SJSA1 (cell line): ENCODE measurements around the gene ATG16L2. TPM values are rescaled to one million over a fixed set of nuclear protein-coding genes. Genes with fewer than 3 reads are reported as not detected.

Experiments
- DNase-seq, 2 experiments: peaks; one replicate each; pipeline ENCODE4 v3.0.0-alpha.2; 2015 to 2020; ENCODE audit warnings: low spot score in 2 of 2, low read depth in 1 of 2
- H3K27ac ChIP-seq: fragments of 250-450 bp; sonication (Bioruptor Pico); 2 replicates; pipeline ENCODE4 v1.5.1; 2020; ENCODE audit warnings: mild to moderate bottlenecking, moderate library complexity
- H3K27me3 ChIP-seq: fragments of 250-450 bp; sonication (Bioruptor Pico); replicated peaks from 2 replicates; pipeline ENCODE4 v1.5.1; 2020; ENCODE audit warnings: mild to moderate bottlenecking, moderate library complexity
- H3K36me3 ChIP-seq: fragments of 250-450 bp; sonication (Bioruptor Pico); 2 replicates; pipeline ENCODE4 v1.5.1; 2020; ENCODE audit warnings: mild to moderate bottlenecking
- H3K4me1 ChIP-seq: fragments of 250-450 bp; sonication (Bioruptor Pico); replicated peaks from 2 replicates; pipeline ENCODE4 v1.6.1; 2021; ENCODE audit warnings: mild to moderate bottlenecking
- H3K4me3 ChIP-seq: fragments of 250-450 bp; sonication (Bioruptor Pico); 2 replicates; pipeline ENCODE4 v1.5.1; 2020; ENCODE audit warnings: mild to moderate bottlenecking
- H3K9me3 ChIP-seq: fragments of 250-450 bp; sonication (Bioruptor Pico); replicated peaks from 2 replicates; pipeline ENCODE4 v1.5.1; 2020; ENCODE audit warnings: mild to moderate bottlenecking
- total RNA-seq: library from RNA; depleted of rRNA; stranded (reverse); fragments of >200 nt; shearing (Covaris generic); gene quantifications from 2 replicates; pipeline ENCODE4 v1.2.3, GENCODE V29; 2014; rRNA removed

Gene ATG16L2
- total RNA-seq: 3.2 and 7.8 TPM in 2 replicates

- H3K27me3 ChIP-seq: no peaks in the 10 kb centered on the region
- H3K9me3 ChIP-seq: no peaks in the 10 kb centered on the region
- H3K27ac ChIP-seq: peak within 1 kb of the TSS; percentile 100
- peaks cover 24% of the 10 kb centered on the region for H3K4me1 ChIP-seq
- no peaks in the 10 kb centered on the region; the same call in 1 of the 2 replicates for H3K36me3 ChIP-seq
- peak within 1 kb of the TSS; percentile 69 for H3K4me3 ChIP-seq
- DNase-seq: peak; percentile 73 to 93
Measured at GRCh38 chr11:72814286-72815109, at the start of gene ATG16L2. TSS of gene ATG16L2 (plus strand) at chr11:72814411. CDS start at chr11:72814446, 35 bp downstream.

- peaks cover under 1% of the 10 kb centered on the region for H3K4me1 ChIP-seq
- DNase-seq: no peak
- no peaks in the 10 kb centered on the region for H3K9me3 ChIP-seq
- H3K4me3 ChIP-seq: no peak overlapping the region
- H3K27me3 ChIP-seq: no peaks in the 10 kb centered on the region
- no peaks in the 10 kb centered on the region for H3K36me3 ChIP-seq
- no peak overlapping the region for H3K27ac ChIP-seq
Measured at GRCh38 chr11:72764503-72764902, 49.7 kb upstream of the ATG16L2 start.

GRCh38 chr11:72766152-72766902 lies 47.9 kb upstream of the ATG16L2 start:
- DNase-seq: no peak
- Histone ChIP-seq H3K4me1 (no peaks in the 10 kb centered on the region), H3K27me3 (no peaks in the 10 kb centered on the region), H3K36me3 (no peaks in the 10 kb centered on the region), H3K4me3 (no peak overlapping the region), H3K9me3 (no peaks in the 10 kb centered on the region), H3K27ac (no peak overlapping the region)

GRCh38 chr11:72767203-72768062 lies 46.8 kb upstream of the ATG16L2 start:
- Histone ChIP-seq H3K4me3 (no peak overlapping the region), H3K36me3 (no peaks in the 10 kb centered on the region), H3K27me3 (no peaks in the 10 kb centered on the region), H3K9me3 (no peaks in the 10 kb centered on the region), H3K4me1 (no peaks in the 10 kb centered on the region), H3K27ac (no peak overlapping the region)
- DNase-seq: no peak

- Histone ChIP-seq H3K27ac (no peak overlapping the region), H3K9me3 (no peaks in the 10 kb centered on the region), H3K4me1 (no peaks in the 10 kb centered on the region; the same call in 1 of the 2 replicates), H3K27me3 (no peaks in the 10 kb centered on the region), H3K36me3 (no peaks in the 10 kb centered on the region), H3K4me3 (no peak overlapping the region)
- no peak for DNase-seq
Measured at GRCh38 chr11:72768581-72768980, 45.6 kb upstream of the ATG16L2 start.

- H3K4me1 ChIP-seq: no peaks in the 10 kb centered on the region; the same call in 1 of the 2 replicates
- no peaks in the 10 kb centered on the region for H3K9me3 ChIP-seq
- no peak overlapping the region for H3K4me3 ChIP-seq
- H3K27ac ChIP-seq: no peak overlapping the region
- H3K27me3 ChIP-seq: no peaks in the 10 kb centered on the region
- DNase-seq: no peak
- no peaks in the 10 kb centered on the region for H3K36me3 ChIP-seq
Measured at GRCh38 chr11:72769680-72770079, 44.5 kb upstream of the ATG16L2 start.

GRCh38 chr11:72770799-72771198 lies 43.4 kb upstream of the ATG16L2 start:
- Histone ChIP-seq H3K4me3 (no peak overlapping the region), H3K4me1 (no peaks in the 10 kb centered on the region; the same call in 1 of the 2 replicates), H3K9me3 (no peaks in the 10 kb centered on the region), H3K36me3 (no peaks in the 10 kb centered on the region), H3K27me3 (no peaks in the 10 kb centered on the region), H3K27ac (no peak overlapping the region)
- DNase-seq: no peak

GRCh38 chr11:72771507-72771906 lies 42.7 kb upstream of the ATG16L2 start:
- Histone ChIP-seq H3K27ac (no peak overlapping the region), H3K4me1 (no peaks in the 10 kb centered on the region; the same call in 1 of the 2 replicates), H3K27me3 (no peaks in the 10 kb centered on the region), H3K9me3 (no peaks in the 10 kb centered on the region), H3K36me3 (no peaks in the 10 kb centered on the region), H3K4me3 (no peak overlapping the region)
- DNase-seq: no peak

GRCh38 chr11:72772059-72772458 lies 42.2 kb upstream of the ATG16L2 start:
- H3K9me3 ChIP-seq: no peaks in the 10 kb centered on the region
- DNase-seq: no peak
- H3K4me1 ChIP-seq: no peaks in the 10 kb centered on the region; the same call in 1 of the 2 replicates
- no peaks in the 10 kb centered on the region for H3K27me3 ChIP-seq
- H3K27ac ChIP-seq: no peak overlapping the region
- H3K36me3 ChIP-seq: no peaks in the 10 kb centered on the region
- no peak overlapping the region for H3K4me3 ChIP-seq

- Histone ChIP-seq H3K4me3 (no peak overlapping the region), H3K27me3 (no peaks in the 10 kb centered on the region), H3K36me3 (no peaks in the 10 kb centered on the region), H3K4me1 (no peaks in the 10 kb centered on the region; the same call in 1 of the 2 replicates), H3K9me3 (no peaks in the 10 kb centered on the region), H3K27ac (no peak overlapping the region)
- DNase-seq: peak; percentile 16 to 44
Measured at GRCh38 chr11:72773291-72773690, 40.9 kb upstream of the ATG16L2 start.

GRCh38 chr11:72773696-72774095 lies 40.5 kb upstream of the ATG16L2 start:
- no peaks in the 10 kb centered on the region for H3K27me3 ChIP-seq
- no peak overlapping the region for H3K4me3 ChIP-seq
- H3K9me3 ChIP-seq: no peaks in the 10 kb centered on the region
- no peaks in the 10 kb centered on the region; the same call in 1 of the 2 replicates for H3K4me1 ChIP-seq
- no peak overlapping the region for H3K27ac ChIP-seq
- no peaks in the 10 kb centered on the region for H3K36me3 ChIP-seq
- DNase-seq: no peak

GRCh38 chr11:72774499-72774898 lies 39.7 kb upstream of the ATG16L2 start:
- H3K4me3 ChIP-seq: no peak overlapping the region
- no peak for DNase-seq
- no peaks in the 10 kb centered on the region; the same call in 1 of the 2 replicates for H3K4me1 ChIP-seq
- H3K27me3 ChIP-seq: no peaks in the 10 kb centered on the region
- no peaks in the 10 kb centered on the region for H3K36me3 ChIP-seq
- H3K9me3 ChIP-seq: no peaks in the 10 kb centered on the region
- no peak overlapping the region for H3K27ac ChIP-seq
